ENCODE measurements around the gene DLG5. TPM values are rescaled to one million over a fixed set of nuclear protein-coding genes. Genes with fewer than 3 reads are reported as not detected.

Gene DLG5
- total RNA-seq, 4 donors from 2014 or later, result 45.4 to 92.4 (median 61.2) TPM

DNA sequence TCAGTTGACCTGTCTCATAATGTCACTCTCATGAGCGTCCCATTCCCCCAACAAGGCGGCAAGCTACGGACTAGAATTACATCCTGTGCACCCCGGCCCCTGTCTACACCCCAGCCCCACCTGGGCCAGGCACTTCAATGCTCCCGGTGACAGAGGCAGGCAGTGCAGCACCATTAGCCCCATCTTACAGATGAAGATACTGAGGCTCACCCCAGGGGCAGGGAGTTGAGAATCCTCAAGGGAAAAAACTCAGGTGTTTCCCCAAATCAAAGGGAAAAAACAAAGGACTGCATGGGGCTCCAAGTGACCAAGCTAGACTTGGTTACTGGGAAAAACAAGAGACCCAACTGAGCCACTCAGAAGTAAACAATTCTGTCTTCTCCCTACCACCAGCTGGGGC is 4.5 kb downstream of the DLG5 start:
- DNase-seq, result no peak
- Histone ChIP-seq H3K9me3 (no peaks in the 10 kb centered on the region), H3K4me3 (replicated peaks in 1 of 3) (no peak overlapping the region), H3K27ac (no peak overlapping the region), H3K27me3 (no peaks in the 10 kb centered on the region), H3K4me1 (peaks cover 26 to 48% of the 10 kb centered on the region in 2 donors), H3K36me3 (no peaks in the 10 kb centered on the region)
- intact Hi-C loops (cut with DNase I), result no loop called here
- TF ChIP-seq POLR2A (IDR thresholded peaks at IDR 0.05), result no peak
- TF ChIP-seq, protein P1, sequence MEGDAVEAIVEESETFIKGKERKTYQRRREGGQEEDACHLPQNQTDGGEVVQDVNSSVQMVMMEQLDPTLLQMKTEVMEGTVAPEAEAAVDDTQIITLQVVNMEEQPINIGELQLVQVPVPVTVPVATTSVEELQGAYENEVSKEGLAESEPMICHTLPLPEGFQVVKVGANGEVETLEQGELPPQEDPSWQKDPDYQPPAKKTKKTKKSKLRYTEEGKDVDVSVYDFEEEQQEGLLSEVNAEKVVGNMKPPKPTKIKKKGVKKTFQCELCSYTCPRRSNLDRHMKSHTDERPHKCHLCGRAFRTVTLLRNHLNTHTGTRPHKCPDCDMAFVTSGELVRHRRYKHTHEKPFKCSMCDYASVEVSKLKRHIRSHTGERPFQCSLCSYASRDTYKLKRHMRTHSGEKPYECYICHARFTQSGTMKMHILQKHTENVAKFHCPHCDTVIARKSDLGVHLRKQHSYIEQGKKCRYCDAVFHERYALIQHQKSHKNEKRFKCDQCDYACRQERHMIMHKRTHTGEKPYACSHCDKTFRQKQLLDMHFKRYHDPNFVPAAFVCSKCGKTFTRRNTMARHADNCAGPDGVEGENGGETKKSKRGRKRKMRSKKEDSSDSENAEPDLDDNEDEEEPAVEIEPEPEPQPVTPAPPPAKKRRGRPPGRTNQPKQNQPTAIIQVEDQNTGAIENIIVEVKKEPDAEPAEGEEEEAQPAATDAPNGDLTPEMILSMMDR (IDR thresholded peaks at IDR 0.05), result no peak
- 93 to 97% methylated on average over 5 of the region's 5 CpGs for WGBS, 2 donors

DNA sequence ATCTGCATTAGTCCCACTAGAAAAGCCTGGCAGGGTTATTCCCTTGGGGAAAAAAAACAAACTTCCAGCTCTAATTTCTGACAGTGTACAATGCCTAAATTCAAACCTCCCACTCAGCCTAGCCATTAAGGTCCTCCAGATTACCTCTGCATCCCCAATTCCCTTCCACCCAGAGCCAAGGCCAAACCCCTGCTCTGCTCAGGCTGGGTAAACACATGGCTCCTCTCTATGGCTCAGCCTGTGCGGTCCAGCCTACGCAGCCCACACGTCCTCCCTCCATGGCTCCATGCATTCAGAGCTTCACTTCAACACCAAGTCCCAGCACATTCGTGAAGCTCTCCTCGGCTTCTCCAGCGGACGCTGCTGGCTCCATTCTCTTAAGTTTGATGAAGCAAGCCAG is 5.2 kb downstream of the DLG5 start:
- intact Hi-C loops (cut with DNase I), result no loop called here
- no peak for DNase-seq
- Histone ChIP-seq H3K36me3 (no peaks in the 10 kb centered on the region), H3K9me3 (no peaks in the 10 kb centered on the region), H3K27me3 (no peaks in the 10 kb centered on the region), H3K27ac (no peak overlapping the region), H3K4me1 (peaks cover 26 to 47% of the 10 kb centered on the region in 2 donors), H3K4me3 (replicated peaks in 1 of 3) (no peak overlapping the region)
- 78 to 86% methylated on average over 6 to 7 of the region's 7 CpGs for WGBS, 2 donors
- TF ChIP-seq, protein P1 (IDR thresholded peaks at IDR 0.05), result no peak
- TF ChIP-seq POLR2A (IDR thresholded peaks at IDR 0.05), result no peak

DNA sequence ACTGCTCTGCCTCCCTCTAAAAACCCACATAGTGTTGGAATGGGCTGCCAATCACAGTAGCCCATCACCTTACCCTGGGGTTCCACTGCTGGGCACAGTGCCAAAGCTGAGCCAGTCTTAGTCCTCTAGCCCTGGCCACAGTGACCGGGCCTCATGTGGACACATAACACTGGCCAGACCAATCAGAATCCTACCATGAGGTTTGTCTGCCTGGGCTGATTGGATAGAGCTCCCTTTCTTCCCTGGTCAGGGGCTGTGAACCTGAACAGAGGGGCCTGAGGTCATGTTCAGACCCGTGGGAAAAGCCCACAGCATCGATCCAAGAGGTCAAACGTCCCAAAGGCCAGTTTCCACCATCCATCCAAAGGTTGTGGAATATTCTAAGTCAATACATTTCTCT is 6.1 kb downstream of the DLG5 start:
- 68 to 85% methylated on average over 4 of the region's 4 CpGs for WGBS, 2 donors
- peaks cover 27 to 46% of the 10 kb centered on the region in 2 donors for H3K4me1 ChIP-seq
- TF ChIP-seq POLR2A (IDR thresholded peaks at IDR 0.05), result no peak
- TF ChIP-seq, protein P1 (IDR thresholded peaks at IDR 0.05), result no peak
- no peaks in the 10 kb centered on the region for H3K9me3 ChIP-seq
- DNase-seq, result no peak
- H3K36me3 ChIP-seq, result no peaks in the 10 kb centered on the region
- no peaks in the 10 kb centered on the region for H3K27me3 ChIP-seq
- no peak overlapping the region for H3K27ac ChIP-seq
- intact Hi-C loops (cut with DNase I), result no loop called here
- no peak overlapping the region for H3K4me3 ChIP-seq (replicated peaks in 1 of 3)

DNA sequence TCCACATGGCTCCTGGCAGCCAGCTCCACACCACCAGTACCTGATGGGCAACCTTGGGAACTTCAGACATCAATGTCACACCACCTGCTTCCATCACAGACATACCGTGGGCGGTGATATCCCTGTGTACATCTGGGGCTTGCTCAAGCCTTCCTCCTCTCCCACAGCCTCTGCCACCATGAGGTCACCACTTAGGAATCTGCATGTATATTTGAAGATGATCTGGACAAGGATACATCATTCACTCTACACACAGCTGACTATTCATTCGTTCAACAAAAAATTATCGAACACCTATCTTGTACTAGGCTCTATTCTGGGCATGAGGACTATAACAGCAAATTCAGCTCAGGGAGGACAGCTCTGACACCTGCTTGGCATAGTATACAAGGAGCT is 6.8 kb downstream of the DLG5 start:
- H3K36me3 ChIP-seq, result no peaks in the 10 kb centered on the region
- intact Hi-C loops (cut with DNase I), result no loop called here
- WGBS, 2 donors, result 89% methylated on average over 4 of the region's 4 CpGs
- no peak overlapping the region for H3K4me3 ChIP-seq (replicated peaks in 1 of 3)
- peak overlapping the region in 1 of 3 donors; percentile 29 for H3K27ac ChIP-seq
- TF ChIP-seq, protein P1 (IDR thresholded peaks at IDR 0.05), result no peak
- no peak for TF ChIP-seq POLR2A (IDR thresholded peaks at IDR 0.05)
- no peak for DNase-seq
- no peaks in the 10 kb centered on the region for H3K9me3 ChIP-seq
- H3K4me1 ChIP-seq, result peaks cover 22 to 38% of the 10 kb centered on the region in 2 donors
- H3K27me3 ChIP-seq, result no peaks in the 10 kb centered on the region

DNA sequence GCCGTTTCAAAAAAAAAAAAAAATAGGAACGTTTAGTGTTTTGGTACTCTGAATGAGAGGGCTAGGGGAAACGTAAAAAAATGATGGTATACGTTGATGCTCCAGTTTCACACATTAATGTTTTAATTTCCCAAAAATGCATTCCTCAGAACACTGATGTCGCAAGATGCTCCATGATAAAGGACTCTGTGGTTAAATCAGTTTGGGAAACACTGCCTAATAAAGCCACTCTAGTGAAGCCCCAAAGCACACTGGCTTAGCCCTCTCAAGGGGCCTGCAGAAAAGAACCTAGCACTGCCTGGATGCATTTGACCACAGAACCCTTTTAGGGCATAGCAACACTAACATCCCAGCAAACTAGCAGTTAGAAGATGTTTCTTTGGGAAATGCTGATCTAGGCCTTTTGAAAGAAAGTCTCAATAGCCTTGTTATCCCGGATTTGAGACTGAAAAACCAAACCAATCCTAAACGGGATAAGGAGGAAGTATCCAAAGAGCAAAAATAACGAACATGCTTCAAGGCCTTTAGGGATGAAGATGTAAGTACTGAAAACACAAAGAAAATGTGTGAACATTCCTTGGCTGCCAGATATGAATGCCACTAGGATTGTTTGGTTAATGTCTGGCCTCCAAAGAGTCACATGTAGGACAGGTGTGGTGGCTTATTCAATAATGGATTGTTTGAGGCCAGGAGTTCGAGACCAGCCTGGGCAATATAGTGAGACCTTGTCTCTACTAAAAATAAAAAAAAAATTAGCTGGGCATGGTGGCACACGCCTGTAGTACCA is 11.0 kb downstream of the DLG5 start:
- WGBS, 2 donors, result 77 to 79% methylated on average over 10 of the region's 10 CpGs
- DNase-seq, result no peak
- peaks cover 18 to 32% of the 10 kb centered on the region in 2 donors for H3K4me1 ChIP-seq
- no peaks in the 10 kb centered on the region for H3K9me3 ChIP-seq
- TF ChIP-seq, protein P1 (IDR thresholded peaks at IDR 0.05), result no peak
- TF ChIP-seq POLR2A (IDR thresholded peaks at IDR 0.05), result no peak
- H3K27ac ChIP-seq, result no peak overlapping the region
- no peaks in the 10 kb centered on the region for H3K27me3 ChIP-seq
- H3K4me3 ChIP-seq (replicated peaks in 1 of 3), result no peak overlapping the region
- no peaks in the 10 kb centered on the region for H3K36me3 ChIP-seq
- intact Hi-C loops (cut with DNase I), result no loop called here

Measured in thyroid gland (tissue), 4 donors.